WTC11 (cell line): ENCODE measurements around the gene SAMD4A.

Experiments
- CBFB ChIP-seq: sonication (generic); formaldehyde crosslinking; IDR thresholded peaks from 2 replicates; pipeline ENCODE4 v1.8.1; 2022; ENCODE audit warnings: mild to moderate bottlenecking, low read depth, missing genetic modification reagents
- NR2C2 ChIP-seq: sonication (generic); formaldehyde crosslinking; IDR thresholded peaks from 2 replicates; pipeline ENCODE4 v1.8.0; 2022; ENCODE audit warnings: mild to moderate bottlenecking, missing genetic modification reagents
- PREB ChIP-seq: sonication (generic); formaldehyde crosslinking; IDR thresholded peaks from 2 replicates; pipeline ENCODE4 v1.8.1; 2022; ENCODE audit warnings: mild to moderate bottlenecking, missing genetic modification reagents, moderate library complexity, borderline replicate concordance
- TP53 ChIP-seq: sonication (generic); formaldehyde crosslinking; IDR thresholded peaks from 2 replicates; pipeline ENCODE4 v1.8.1; 2023; ENCODE audit warnings: mild to moderate bottlenecking, missing genetic modification reagents
- ZNF121 ChIP-seq: sonication (generic); formaldehyde crosslinking; IDR thresholded peaks from 2 replicates; pipeline ENCODE4 v1.8.0; 2023; ENCODE audit warnings: missing genetic modification reagents
- ZNF138 ChIP-seq: sonication (generic); formaldehyde crosslinking; conservative IDR thresholded peaks from 2 replicates; pipeline ENCODE4 v1.8.1; 2022; ENCODE audit warnings: mild to moderate bottlenecking, moderate library complexity, missing genetic modification reagents
- ZNF263 ChIP-seq: sonication (generic); formaldehyde crosslinking; IDR thresholded peaks from 2 replicates; pipeline ENCODE4 v1.8.1; 2022; ENCODE audit warnings: low read depth, mild to moderate bottlenecking, moderate library complexity, missing genetic modification reagents
- ZNF281 ChIP-seq: sonication (generic); formaldehyde crosslinking; IDR thresholded peaks from 2 replicates; pipeline ENCODE4 v1.8.0; 2023; ENCODE audit warnings: mild to moderate bottlenecking, missing genetic modification reagents
- ZNF423 ChIP-seq: fragments of 250-450 bp; sonication (Bioruptor Pico); IDR thresholded peaks from 2 replicates; pipeline ENCODE4 v2.1.2; 2022; ENCODE audit warnings: mild to moderate bottlenecking, moderate library complexity
- TF ChIP-seq, protein P1 (sequence below): fragments of 200-600 bp; IDR thresholded peaks from 2 replicates; pipeline ENCODE4 v1.8.0; 2022; ENCODE audit warnings: antibody characterized with exemption
- TF ChIP-seq, protein P2 (sequence below): sonication (generic); formaldehyde crosslinking; IDR thresholded peaks from 2 replicates; pipeline ENCODE4 v1.8.1; 2023; ENCODE audit warnings: mild to moderate bottlenecking, missing genetic modification reagents, moderate library complexity

DNA sequence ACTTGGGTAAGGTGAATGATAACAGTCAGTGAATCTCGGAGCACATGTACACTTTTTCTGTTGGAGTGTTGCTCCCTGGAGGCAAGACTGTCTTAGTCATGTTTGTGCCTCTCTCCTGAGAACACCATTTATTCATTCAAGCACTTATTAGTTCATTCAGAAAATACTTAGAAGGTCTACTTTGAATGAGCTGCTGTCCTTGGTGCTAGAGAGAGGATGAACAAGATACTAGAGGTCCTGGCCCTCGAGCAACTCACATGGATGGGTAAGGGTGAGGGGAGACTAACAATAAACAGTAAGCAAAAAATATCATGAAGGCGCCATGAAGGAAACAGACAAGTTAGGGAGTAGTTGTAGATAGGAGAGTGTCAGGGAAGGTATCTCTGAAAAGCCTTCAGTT lies 17.1 kb upstream of the SAMD4A start:
- TF ChIP-seq PREB (CRISPR knock-in tag) = no peak
- no peak for TF ChIP-seq NR2C2 (CRISPR knock-in tag)
- no peak for TF ChIP-seq ZNF263 (CRISPR knock-in tag)
- TF ChIP-seq, protein P1, sequence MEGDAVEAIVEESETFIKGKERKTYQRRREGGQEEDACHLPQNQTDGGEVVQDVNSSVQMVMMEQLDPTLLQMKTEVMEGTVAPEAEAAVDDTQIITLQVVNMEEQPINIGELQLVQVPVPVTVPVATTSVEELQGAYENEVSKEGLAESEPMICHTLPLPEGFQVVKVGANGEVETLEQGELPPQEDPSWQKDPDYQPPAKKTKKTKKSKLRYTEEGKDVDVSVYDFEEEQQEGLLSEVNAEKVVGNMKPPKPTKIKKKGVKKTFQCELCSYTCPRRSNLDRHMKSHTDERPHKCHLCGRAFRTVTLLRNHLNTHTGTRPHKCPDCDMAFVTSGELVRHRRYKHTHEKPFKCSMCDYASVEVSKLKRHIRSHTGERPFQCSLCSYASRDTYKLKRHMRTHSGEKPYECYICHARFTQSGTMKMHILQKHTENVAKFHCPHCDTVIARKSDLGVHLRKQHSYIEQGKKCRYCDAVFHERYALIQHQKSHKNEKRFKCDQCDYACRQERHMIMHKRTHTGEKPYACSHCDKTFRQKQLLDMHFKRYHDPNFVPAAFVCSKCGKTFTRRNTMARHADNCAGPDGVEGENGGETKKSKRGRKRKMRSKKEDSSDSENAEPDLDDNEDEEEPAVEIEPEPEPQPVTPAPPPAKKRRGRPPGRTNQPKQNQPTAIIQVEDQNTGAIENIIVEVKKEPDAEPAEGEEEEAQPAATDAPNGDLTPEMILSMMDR = no peak
- no peak for TF ChIP-seq ZNF121
- no peak for TF ChIP-seq ZNF423 (CRISPR knock-in tag)
- no peak for TF ChIP-seq CBFB (CRISPR knock-in tag)
- TF ChIP-seq, protein P2, sequence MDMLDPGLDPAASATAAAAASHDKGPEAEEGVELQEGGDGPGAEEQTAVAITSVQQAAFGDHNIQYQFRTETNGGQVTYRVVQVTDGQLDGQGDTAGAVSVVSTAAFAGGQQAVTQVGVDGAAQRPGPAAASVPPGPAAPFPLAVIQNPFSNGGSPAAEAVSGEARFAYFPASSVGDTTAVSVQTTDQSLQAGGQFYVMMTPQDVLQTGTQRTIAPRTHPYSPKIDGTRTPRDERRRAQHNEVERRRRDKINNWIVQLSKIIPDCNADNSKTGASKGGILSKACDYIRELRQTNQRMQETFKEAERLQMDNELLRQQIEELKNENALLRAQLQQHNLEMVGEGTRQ (CRISPR knock-in tag) = no peak
- TF ChIP-seq TP53 (CRISPR knock-in tag) = no peak
- TF ChIP-seq ZNF281 (CRISPR knock-in tag) = no peak
- TF ChIP-seq ZNF138 (CRISPR knock-in tag) = no peak
